A549 treated with RU486 at 1 μM for 4 hours (cell line): ENCODE results near the gene CLEC9A. TPM values are rescaled to one million over a fixed set of nuclear protein-coding genes. Genes with fewer than 3 reads are reported as not detected.

ENCODE experiments used
- total RNA-seq: library from RNA; stranded (reverse); fragments of 200-300 nt; extraction: Qiagen RNA extraction; gene quantifications from 5 replicates; pipeline ENCODE4 v1.2.3, GENCODE V29; 2022; ENCODE audit warnings: low read depth

CLEC9A gene
- not detected in 5 replicates for total RNA-seq

DNA sequence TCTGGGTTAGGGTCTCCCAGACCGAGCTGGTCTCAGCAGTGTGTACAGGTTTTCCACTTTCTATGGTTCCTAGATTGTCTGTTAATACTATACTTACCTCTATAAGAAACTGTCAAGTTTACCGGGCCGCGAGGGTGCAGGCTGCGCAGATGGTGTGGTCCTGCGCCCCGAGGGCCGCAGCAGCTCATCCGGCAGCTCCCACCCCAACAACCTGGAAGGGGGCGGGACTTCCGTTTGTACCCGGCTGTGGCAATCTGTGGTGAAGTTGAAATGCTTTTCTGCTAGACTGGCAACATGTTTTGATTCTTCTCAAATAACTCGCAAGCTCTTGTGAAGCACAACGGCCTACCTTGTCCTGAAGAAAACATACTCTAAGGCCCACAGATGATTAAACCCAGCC lies at the start of gene CLEC9A:
Gene CLEC9A, plus strand, starts transcription at position 237 of the 400 bp plus-strand sequence. CDS start 22,006 bp downstream, outside the sequence.

DNA sequence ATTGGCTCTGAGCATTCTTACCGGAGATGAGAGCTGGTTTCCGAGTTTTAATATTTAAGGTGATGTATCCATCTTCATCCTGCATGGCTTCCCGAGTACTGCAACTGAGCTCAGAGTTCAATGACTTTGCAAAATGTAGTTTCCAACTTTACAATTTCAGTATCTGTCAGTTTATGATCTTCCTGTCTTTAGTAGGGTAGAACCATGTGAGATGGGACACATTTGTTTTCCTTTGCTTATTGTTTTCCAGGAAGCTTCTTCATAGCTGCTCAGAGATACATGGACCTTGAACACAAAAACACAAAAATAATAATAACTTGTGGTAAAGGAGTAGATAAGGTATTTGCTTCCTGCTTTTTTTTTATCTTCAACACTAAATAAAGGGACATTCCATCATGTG lies 31.5 kb upstream of the CLEC9A start, which contains the start of gene CLEC1B:
Gene CLEC1B, minus strand, starts transcription at position 106 of the 400 bp plus-strand sequence. Its CDS starts 21 bp downstream, at position 85.

DNA sequence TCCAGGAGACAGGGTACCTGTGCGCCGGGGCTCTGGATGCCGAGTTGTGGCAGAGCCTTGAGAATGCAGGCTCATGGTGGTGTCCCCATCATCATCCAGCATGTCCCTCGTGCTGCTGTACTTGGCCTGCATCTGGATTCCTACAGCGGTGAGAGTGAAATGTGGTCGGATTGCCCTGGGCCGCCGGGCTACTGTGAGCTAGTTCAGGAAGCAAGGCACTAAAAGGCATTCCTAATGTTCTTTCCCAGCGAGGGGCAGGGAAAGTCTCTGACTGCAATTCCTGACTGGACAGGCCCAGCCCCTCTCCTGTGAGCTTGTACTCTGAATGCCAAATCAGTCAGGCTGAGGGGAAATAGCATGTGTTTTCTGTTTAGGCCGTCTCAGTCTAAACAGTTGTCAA lies 68.3 kb downstream of the CLEC9A start, which contains the start of gene CLEC1A:
Gene CLEC1A, minus strand, starts transcription at position 195 of the 400 bp plus-strand sequence. Its CDS starts 63 bp downstream, at position 132.

Other genes starting within 250 kb of the CLEC9A start
- gene KLRF1, start 203.2 kb upstream of the CLEC9A start, total RNA-seq = not detected in 5 replicates
- 1.4 to 2.0 TPM (median 1.7 TPM) in 5 replicates for gene CLEC2B, start 161.3 kb upstream of the CLEC9A start, total RNA-seq
- not detected in 5 replicates for gene KLRF2, start 149.2 kb upstream of the CLEC9A start, total RNA-seq
- not detected in 5 replicates for gene CLEC2A, start 98.3 kb upstream of the CLEC9A start, total RNA-seq
- not detected in 5 replicates for gene CLEC12A, start 59.3 kb upstream of the CLEC9A start, total RNA-seq
- not detected in 5 replicates for gene CLEC1B, start 31.6 kb upstream of the CLEC9A start, total RNA-seq
- gene CLEC12B, start 20.1 kb upstream of the CLEC9A start, total RNA-seq = not detected in 5 replicates
- not detected in 5 replicates for gene CLEC1A, start 68.3 kb downstream of the CLEC9A start, total RNA-seq
- gene CLEC7A, start 99.5 kb downstream of the CLEC9A start, total RNA-seq = not detected in 5 replicates
- gene OLR1, start 141.4 kb downstream of the CLEC9A start, total RNA-seq = 1.0 to 2.1 TPM (median 1.2 TPM) in 5 replicates
- gene TMEM52B, start 148.3 kb downstream of the CLEC9A start, total RNA-seq = 0.05 to 0.18 TPM (median 0.13 TPM) in 4 of 5 replicates, not detected in the other
- 31.2 to 48.6 TPM (median 43.5 TPM) in 5 replicates for gene GABARAPL1, start 182.2 kb downstream of the CLEC9A start, total RNA-seq